Measurements from ENCODE around the gene PLAC1. TPM values are rescaled to one million over a fixed set of nuclear protein-coding genes. Genes with fewer than 3 reads are reported as not detected.

The PLAC1 gene
- total RNA-seq, 2 donors from 2014 or later, result 1.1 to 1.3 TPM

DNA sequence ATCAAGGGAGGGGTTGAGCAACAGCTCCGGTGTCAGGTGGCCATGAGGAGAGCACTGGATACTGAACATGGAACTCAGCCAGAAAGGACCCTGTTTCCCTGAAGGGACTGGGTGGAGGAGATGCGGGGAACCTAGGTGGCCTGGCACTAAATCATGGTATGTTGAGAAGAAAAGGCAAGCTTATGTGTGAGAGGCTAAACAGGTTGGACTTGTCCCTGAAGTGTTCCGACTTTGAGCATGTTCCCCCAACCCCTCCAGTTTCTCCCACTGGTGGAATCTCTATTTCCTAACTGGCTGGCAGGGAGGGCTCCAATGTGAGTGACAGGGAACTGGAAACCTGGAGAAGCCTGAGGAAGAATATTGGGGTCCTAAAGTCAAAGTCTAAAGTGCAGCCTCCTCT is 69.5 kb downstream of the PLAC1 start:
- Mint-ChIP-seq H3K4me3 (no peak overlapping the region), H3K4me1 (ENCODE audit: low read depth) (no peaks in the 10 kb centered on the region), H3K9me3 (no peaks in the 10 kb centered on the region), H3K36me3 (ENCODE audit: insufficient read depth in 2 of 2) (no peaks in the 10 kb centered on the region), H3K27me3 (ENCODE audit: low read depth) (peaks cover 44% of the 10 kb centered on the region), H3K27ac (no peak overlapping the region)
- DNase-seq (no peak), ATAC-seq (replicated peaks in 1 of 2) (no peak)

GRCh38 chrX:134580907-134581306 is 77.4 kb downstream of the PLAC1 start:
- ATAC-seq (replicated peaks in 1 of 2) (no peak), DNase-seq (no peak)
- Mint-ChIP-seq H3K27me3 (ENCODE audit: low read depth) (peaks cover 37% of the 10 kb centered on the region), H3K9me3 (no peaks in the 10 kb centered on the region), H3K27ac (no peak overlapping the region), H3K4me3 (no peak overlapping the region), H3K4me1 (ENCODE audit: low read depth) (no peaks in the 10 kb centered on the region), H3K36me3 (ENCODE audit: insufficient read depth in 2 of 2) (no peaks in the 10 kb centered on the region)

DNA sequence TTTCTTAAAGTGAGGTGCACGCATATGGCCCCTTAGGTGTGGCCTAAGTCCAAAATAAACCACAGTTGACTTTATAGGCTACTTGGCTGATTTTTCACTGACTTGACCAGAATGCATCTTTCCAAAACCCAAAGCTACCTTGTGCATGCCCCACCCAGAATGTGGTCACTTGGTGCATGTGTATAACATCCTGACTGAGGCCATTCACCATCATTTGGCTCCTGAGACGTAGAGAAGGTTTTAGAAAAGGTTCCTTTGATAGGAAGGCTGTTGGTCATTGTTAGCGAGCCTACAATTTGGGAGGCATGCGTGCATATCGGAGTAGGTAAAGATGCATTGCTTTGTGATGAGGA is 84.6 kb downstream of the PLAC1 start:
- no peak overlapping the region for H3K4me3 Mint-ChIP-seq
- peaks cover 47% of the 10 kb centered on the region for H3K27me3 Mint-ChIP-seq (ENCODE audit: low read depth)
- H3K36me3 Mint-ChIP-seq (ENCODE audit: insufficient read depth in 2 of 2), result no peaks in the 10 kb centered on the region
- H3K9me3 Mint-ChIP-seq, result no peaks in the 10 kb centered on the region
- DNase-seq (no peak), ATAC-seq (replicated peaks in 1 of 2) (no peak)
- H3K27ac Mint-ChIP-seq, result no peak overlapping the region
- H3K4me1 Mint-ChIP-seq (ENCODE audit: low read depth), result peaks cover 6% of the 10 kb centered on the region

DNA sequence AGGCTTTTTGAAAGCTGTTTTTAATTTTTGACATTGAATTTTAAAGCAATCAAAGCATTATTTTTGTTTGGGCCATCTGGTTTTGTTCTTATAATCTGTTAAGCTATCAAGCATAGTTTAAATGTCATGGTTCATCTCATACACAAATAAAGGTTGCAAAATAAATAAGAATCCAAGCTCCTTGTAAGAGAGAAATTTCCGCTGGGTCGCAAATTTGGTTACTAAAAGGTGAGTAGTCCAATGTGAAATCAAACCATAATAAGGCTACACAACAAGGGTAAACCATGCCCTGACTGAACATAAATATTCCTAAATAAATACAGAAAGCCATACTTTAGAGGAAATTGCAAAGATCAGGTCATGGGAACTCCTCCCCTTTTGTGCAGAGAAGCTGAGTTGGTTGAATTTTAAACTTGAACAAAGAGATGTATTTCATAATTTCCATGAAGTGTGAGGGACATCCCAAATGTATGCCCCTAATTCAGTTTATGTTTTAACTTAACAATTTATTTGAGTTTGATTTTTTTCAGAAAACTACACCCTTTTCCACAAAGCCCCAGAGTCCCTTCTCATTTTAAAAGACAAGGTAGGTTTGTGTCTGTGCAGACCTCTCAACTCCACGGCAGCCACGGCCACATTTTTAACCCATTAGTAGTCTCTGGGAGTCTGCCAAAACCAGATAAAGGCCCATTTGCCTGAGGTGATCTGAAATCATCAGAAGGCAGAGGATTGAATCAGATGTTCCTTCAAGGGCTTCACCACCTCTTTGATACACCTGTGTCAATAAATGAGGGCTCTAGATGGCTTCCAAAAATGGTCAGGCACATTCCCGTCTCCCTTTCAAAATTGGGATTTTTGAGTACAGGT is 85.2 kb downstream of the PLAC1 start:
- DNase-seq, result no peak
- Mint-ChIP-seq H3K9me3 (no peaks in the 10 kb centered on the region), H3K4me1 (ENCODE audit: low read depth) (peaks cover 6% of the 10 kb centered on the region), H3K27me3 (ENCODE audit: low read depth) (peaks cover 53% of the 10 kb centered on the region), H3K36me3 (ENCODE audit: insufficient read depth in 2 of 2) (no peaks in the 10 kb centered on the region), H3K27ac (no peak overlapping the region), H3K4me3 (no peak overlapping the region)
- no peak for ATAC-seq (replicated peaks in 1 of 2)

DNA sequence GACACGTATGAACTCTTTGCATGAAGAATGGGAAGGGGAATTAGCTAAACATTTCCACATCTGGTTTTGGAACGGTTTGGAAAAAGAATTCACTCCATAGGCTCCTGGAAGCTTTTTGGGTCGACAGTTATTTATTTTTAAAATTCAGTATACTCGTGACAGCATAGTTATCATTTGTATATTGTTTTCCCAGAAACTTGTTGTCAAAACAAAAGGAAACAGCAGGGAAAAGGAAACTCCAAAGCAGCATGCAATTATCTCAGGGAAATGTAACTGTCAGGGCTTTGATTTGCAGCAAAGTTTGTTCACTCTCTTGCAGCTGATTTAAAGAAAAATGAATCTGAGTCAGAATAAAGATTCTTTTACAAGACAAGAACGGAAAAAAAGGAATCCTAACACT is 86.5 kb downstream of the PLAC1 start:
- ATAC-seq (replicated peaks in 1 of 2), result no peak
- H3K27ac Mint-ChIP-seq, result no peak overlapping the region
- DNase-seq, result no peak
- H3K27me3 Mint-ChIP-seq (ENCODE audit: low read depth), result peaks cover 61% of the 10 kb centered on the region
- no peaks in the 10 kb centered on the region for H3K36me3 Mint-ChIP-seq (ENCODE audit: insufficient read depth in 2 of 2)
- H3K4me3 Mint-ChIP-seq, result no peak overlapping the region
- H3K4me1 Mint-ChIP-seq (ENCODE audit: low read depth), result peaks cover 6% of the 10 kb centered on the region
- no peaks in the 10 kb centered on the region for H3K9me3 Mint-ChIP-seq

- Mint-ChIP-seq H3K4me1 (ENCODE audit: low read depth) (peaks cover 6% of the 10 kb centered on the region), H3K27me3 (ENCODE audit: low read depth) (peaks cover 55% of the 10 kb centered on the region), H3K36me3 (ENCODE audit: insufficient read depth in 2 of 2) (no peaks in the 10 kb centered on the region), H3K27ac (no peak overlapping the region), H3K9me3 (no peaks in the 10 kb centered on the region), H3K4me3 (no peak overlapping the region)
- ATAC-seq (replicated peaks in 1 of 2) (no peak), DNase-seq (no peak)
Measured at GRCh38 chrX:134570899-134571298, 87.4 kb downstream of the PLAC1 start.

GRCh38 chrX:134570509-134570846 is 87.8 kb downstream of the PLAC1 start:
- peaks cover 57% of the 10 kb centered on the region for H3K27me3 Mint-ChIP-seq (ENCODE audit: low read depth)
- ATAC-seq (replicated peaks in 1 of 2) (no peak), DNase-seq (no peak)
- no peak overlapping the region for H3K4me3 Mint-ChIP-seq
- H3K4me1 Mint-ChIP-seq (ENCODE audit: low read depth), result peaks cover 6% of the 10 kb centered on the region
- H3K36me3 Mint-ChIP-seq (ENCODE audit: insufficient read depth in 2 of 2), result no peaks in the 10 kb centered on the region
- H3K27ac Mint-ChIP-seq, result no peak overlapping the region
- no peaks in the 10 kb centered on the region for H3K9me3 Mint-ChIP-seq

DNA sequence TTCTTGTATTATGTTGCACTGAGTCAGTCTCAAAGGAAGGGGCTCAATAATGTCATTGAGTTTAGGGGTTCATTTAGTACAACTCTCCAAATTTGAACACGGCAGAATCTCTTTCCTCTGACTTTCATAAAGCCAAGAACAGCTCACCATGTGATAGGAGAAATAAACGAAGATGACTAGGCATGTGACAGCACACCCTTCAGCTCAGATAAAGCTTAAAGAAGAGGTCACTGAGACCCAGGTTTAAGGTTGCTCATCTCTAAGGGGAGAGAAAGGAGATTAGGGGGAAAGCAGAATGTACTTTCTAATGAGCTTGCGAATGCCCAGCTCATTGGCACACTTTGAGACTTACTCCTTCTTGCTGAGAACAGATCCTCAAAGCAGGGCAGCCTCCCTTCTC is 89.0 kb downstream of the PLAC1 start:
- Mint-ChIP-seq H3K36me3 (ENCODE audit: insufficient read depth in 2 of 2) (no peaks in the 10 kb centered on the region), H3K9me3 (no peaks in the 10 kb centered on the region), H3K4me3 (no peak overlapping the region), H3K27me3 (ENCODE audit: low read depth) (peaks cover 49% of the 10 kb centered on the region), H3K4me1 (ENCODE audit: low read depth) (peaks cover 6% of the 10 kb centered on the region), H3K27ac (no peak overlapping the region)
- DNase-seq (no peak), ATAC-seq (replicated peaks in 1 of 2) (no peak)

DNA sequence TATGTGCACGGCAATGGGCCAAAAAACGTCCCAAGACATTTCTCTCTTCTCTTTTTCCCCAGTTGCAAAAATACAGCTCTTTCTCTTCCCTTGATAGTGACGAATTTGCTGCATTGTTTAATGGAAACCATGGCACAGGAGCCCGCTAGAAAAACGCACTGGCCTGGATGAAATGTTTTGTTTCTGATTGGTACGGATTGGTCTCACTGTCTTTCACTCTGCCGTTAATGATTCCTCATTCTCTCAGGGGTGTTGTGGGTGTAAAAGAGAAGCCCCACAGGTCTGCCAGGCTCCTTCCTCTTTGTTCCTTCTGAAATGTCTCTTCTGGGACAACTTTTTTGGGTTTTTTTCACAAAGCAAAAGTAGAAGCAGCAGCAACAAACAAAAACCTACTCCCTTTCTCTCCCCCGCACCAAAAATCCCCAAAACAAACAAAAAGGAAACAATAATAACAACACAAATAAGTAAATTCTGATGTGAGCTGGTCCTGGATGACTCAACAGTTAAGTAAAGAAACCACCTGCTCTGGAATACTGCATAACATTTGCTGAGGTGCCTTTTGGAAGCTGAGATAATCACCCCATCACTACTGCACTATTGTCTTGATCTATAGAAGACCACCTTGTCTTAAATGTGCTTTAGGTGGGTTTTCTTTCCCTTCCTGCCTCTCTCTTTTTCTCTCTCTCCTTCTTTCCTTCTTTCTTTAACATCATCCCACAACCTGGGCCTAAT is 89.8 kb downstream of the PLAC1 start:
- Mint-ChIP-seq H3K27ac (no peak overlapping the region), H3K27me3 (ENCODE audit: low read depth) (peaks cover 46% of the 10 kb centered on the region), H3K4me3 (no peak overlapping the region), H3K36me3 (ENCODE audit: insufficient read depth in 2 of 2) (no peaks in the 10 kb centered on the region), H3K4me1 (ENCODE audit: low read depth) (peaks cover 6% of the 10 kb centered on the region), H3K9me3 (no peaks in the 10 kb centered on the region)
- ATAC-seq (replicated peaks in 1 of 2) (no peak), DNase-seq (no peak)

- H3K9me3 Mint-ChIP-seq, result peaks cover 0 to 2% of the 10 kb centered on the region in 2 donors
- no peak overlapping the region for H3K27ac Mint-ChIP-seq
- H3K36me3 Mint-ChIP-seq (ENCODE audit: insufficient read depth in 2 of 2), result no peaks in the 10 kb centered on the region
- DNase-seq, result no peak
- H3K27me3 Mint-ChIP-seq (ENCODE audit: low read depth), result peaks cover 65% of the 10 kb centered on the region
- H3K4me3 Mint-ChIP-seq, result no peak overlapping the region
- peaks cover 6% of the 10 kb centered on the region for H3K4me1 Mint-ChIP-seq (ENCODE audit: low read depth)
- no peak for ATAC-seq (replicated peaks in 1 of 2)
Measured at GRCh38 chrX:134566506-134566905, 91.8 kb downstream of the PLAC1 start.

GRCh38 chrX:134562002-134562401 is 96.3 kb downstream of the PLAC1 start:
- ATAC-seq (replicated peaks in 1 of 2), result no peak
- Mint-ChIP-seq H3K27me3 (ENCODE audit: low read depth) (peaks cover 48% of the 10 kb centered on the region), H3K9me3 (peaks cover 0 to 2% of the 10 kb centered on the region in 2 donors), H3K36me3 (ENCODE audit: insufficient read depth in 2 of 2) (no peaks in the 10 kb centered on the region), H3K4me3 (no peak overlapping the region), H3K4me1 (ENCODE audit: low read depth) (no peaks in the 10 kb centered on the region), H3K27ac (no peak overlapping the region)
- DNase-seq, result no peak

DNA sequence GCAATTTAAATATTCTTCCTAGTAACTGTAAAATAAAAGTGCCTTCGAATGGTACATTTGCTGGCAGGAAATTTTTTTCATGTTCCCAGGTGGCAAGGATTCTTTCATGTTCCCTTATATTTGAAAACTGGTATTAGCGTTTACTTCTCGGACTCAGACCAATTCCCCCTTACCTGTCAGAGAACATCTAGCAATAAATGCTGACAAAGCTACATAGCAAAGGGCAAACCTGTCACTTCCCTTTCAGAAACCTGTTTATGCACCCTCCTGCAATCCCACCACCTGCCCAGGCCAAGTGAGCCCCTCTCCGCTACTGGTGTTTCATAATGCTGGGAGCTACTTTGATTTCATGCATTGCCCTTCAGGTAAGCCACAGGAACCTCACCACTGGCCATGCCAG is 100.1 kb downstream of the PLAC1 start:
- Mint-ChIP-seq H3K4me3 (no peak overlapping the region), H3K4me1 (ENCODE audit: low read depth) (no peaks in the 10 kb centered on the region), H3K9me3 (peaks cover 0 to 2% of the 10 kb centered on the region in 2 donors), H3K27ac (no peak overlapping the region), H3K27me3 (ENCODE audit: low read depth) (peaks cover 63% of the 10 kb centered on the region), H3K36me3 (ENCODE audit: insufficient read depth in 2 of 2) (no peaks in the 10 kb centered on the region)
- ATAC-seq (replicated peaks in 1 of 2) (no peak), DNase-seq (no peak)

- Mint-ChIP-seq H3K27ac (no peak overlapping the region), H3K36me3 (ENCODE audit: insufficient read depth in 2 of 2) (peaks cover 3 to 4% of the 10 kb centered on the region in 2 donors), H3K9me3 (peaks cover 0 to 2% of the 10 kb centered on the region in 2 donors), H3K4me3 (no peak overlapping the region), H3K4me1 (ENCODE audit: low read depth) (peaks cover 9% of the 10 kb centered on the region), H3K27me3 (ENCODE audit: low read depth) (peaks cover 65% of the 10 kb centered on the region)
- ATAC-seq (replicated peaks in 1 of 2) (no peak), DNase-seq (no peak)
Measured at GRCh38 chrX:134554291-134554690, 104.0 kb downstream of the PLAC1 start.

Measured in activated T-cell treated with anti-CD3 and anti-CD28 coated beads, Interleukin-2, amount 50 U/mL, for 72 hours (primary cell).